ENCODE data around the gene DTNBP1. TPM values are rescaled to one million over a fixed set of nuclear protein-coding genes. Genes with fewer than 3 reads are reported as not detected.

The DTNBP1 gene
- polyA plus RNA-seq, 1 experiment, result 19.1 TPM

DNA sequence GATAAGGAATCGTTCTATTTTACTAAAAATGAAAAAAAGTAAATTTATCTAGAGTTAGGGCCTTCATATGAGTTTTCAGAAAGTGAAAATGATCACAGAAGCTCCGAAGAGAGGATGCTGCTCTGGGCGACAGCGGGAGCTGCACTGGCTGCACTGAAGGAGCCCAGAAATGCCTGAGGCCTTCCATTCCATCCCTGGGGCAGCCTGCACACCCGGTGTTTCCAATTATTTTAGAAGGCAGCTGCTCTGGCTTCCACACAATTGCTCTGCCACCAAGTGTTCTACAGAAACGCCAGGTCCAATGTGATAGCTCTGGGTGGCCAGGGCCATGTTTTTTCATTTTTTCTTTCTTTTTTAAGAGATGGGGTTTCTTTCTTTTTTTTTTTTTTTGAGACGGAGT is 3.6 kb downstream of the DTNBP1 start:
- DNase-seq (ENCODE audit: low read depth), result no peak
- CTCF ChIA-PET, result interaction anchor here (1.2 kb wide), 1 partner anchor 547 kb away, joined by 3 read pairs; no protein-coding TSS in a partner anchor
- POLR2A ChIA-PET, result no interaction called here

DNA sequence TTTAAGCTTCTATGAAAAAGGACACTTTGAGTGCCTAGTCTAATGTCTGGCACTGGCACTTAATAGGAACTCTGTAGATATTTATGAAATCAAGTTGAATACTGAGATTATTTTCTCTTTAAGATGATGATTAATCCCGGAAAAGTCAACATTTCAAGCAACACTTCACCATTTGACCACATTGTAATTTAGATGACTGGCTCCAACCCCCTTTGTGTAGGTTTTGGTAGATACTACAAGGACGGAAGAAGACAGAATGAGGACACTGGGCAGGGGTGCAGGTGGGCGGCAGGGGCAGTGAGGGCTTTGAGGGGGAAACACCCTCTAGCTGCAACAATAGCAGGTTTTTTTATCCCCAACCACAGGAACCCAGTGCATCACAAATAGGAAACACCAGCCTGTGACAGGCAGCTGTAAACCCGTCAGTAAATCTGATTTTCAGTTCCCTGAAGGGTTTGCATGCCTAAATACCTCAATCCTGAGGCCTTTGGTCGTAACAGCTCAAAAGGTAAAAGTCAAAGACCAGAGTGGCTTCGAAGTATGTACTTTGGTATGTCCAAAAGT is 4.6 kb downstream of the DTNBP1 start:
- ChIA-PET CTCF (interaction anchor here (1.2 kb wide), 1 partner anchor 548 kb away, joined by 3 read pairs; no protein-coding TSS in a partner anchor), POLR2A (no interaction called here)
- Histone ChIP-seq H3K4me3 (ENCODE audit: low read depth, low read length) (no peak overlapping the region), H3K36me3 (ENCODE audit: control insufficient read depth, insufficient read depth, low read length) (no peaks in the 10 kb centered on the region), H3K27me3 (ENCODE audit: control insufficient read depth, insufficient read depth, low read length) (no peaks in the 10 kb centered on the region)
- TF ChIP-seq, protein P1, sequence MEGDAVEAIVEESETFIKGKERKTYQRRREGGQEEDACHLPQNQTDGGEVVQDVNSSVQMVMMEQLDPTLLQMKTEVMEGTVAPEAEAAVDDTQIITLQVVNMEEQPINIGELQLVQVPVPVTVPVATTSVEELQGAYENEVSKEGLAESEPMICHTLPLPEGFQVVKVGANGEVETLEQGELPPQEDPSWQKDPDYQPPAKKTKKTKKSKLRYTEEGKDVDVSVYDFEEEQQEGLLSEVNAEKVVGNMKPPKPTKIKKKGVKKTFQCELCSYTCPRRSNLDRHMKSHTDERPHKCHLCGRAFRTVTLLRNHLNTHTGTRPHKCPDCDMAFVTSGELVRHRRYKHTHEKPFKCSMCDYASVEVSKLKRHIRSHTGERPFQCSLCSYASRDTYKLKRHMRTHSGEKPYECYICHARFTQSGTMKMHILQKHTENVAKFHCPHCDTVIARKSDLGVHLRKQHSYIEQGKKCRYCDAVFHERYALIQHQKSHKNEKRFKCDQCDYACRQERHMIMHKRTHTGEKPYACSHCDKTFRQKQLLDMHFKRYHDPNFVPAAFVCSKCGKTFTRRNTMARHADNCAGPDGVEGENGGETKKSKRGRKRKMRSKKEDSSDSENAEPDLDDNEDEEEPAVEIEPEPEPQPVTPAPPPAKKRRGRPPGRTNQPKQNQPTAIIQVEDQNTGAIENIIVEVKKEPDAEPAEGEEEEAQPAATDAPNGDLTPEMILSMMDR (IDR thresholded peaks at IDR 0.05; ENCODE audit: insufficient read depth, low read depth, low read length), result no peak
- DNase-seq (ENCODE audit: low read depth), result no peak

More for the DNA sequence above, 3.6 kb downstream of the DTNBP1 start:
- no peaks in the 10 kb centered on the region for H3K27me3 ChIP-seq (ENCODE audit: control insufficient read depth, insufficient read depth, low read length)
- H3K4me3 ChIP-seq (ENCODE audit: low read depth, low read length), result no peak overlapping the region
- no peaks in the 10 kb centered on the region for H3K36me3 ChIP-seq (ENCODE audit: control insufficient read depth, insufficient read depth, low read length)
- TF ChIP-seq, protein P1 (IDR thresholded peaks at IDR 0.05; ENCODE audit: insufficient read depth, low read depth, low read length), result no peak

GRCh38 chr6:15657290-15657689 is 5.5 kb downstream of the DTNBP1 start:
- Histone ChIP-seq H3K27me3 (ENCODE audit: control insufficient read depth, insufficient read depth, low read length) (no peaks in the 10 kb centered on the region), H3K36me3 (ENCODE audit: control insufficient read depth, insufficient read depth, low read length) (no peaks in the 10 kb centered on the region), H3K4me3 (ENCODE audit: low read depth, low read length) (no peak overlapping the region)
- TF ChIP-seq, protein P1 (IDR thresholded peaks at IDR 0.05; ENCODE audit: insufficient read depth, low read depth, low read length), result no peak
- CTCF ChIA-PET, result no interaction called here
- DNase-seq (ENCODE audit: low read depth), result no peak
- POLR2A ChIA-PET, result no interaction called here

DNA sequence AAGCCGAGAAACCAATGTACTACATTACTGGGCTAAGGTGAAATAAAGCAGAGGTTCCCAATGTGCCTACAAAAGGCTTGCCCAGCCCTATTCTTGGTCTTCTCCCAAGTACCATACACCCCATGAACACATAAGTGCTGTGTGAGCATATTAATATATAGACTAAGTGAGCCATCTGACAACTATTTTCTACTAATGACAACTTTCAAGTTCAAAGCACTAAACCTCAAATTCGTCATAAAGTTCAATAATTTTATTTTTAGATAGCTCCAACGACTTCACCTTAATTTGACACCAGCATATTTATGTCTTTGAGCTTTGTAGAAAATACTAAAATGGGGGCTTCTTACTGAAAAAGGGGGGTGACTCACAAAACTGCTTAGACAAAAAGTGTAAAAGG is 6.7 kb downstream of the DTNBP1 start:
- ChIA-PET CTCF (interaction anchor here (0.7 kb wide), 1 partner anchor 9 kb away, joined by 3 read pairs; no protein-coding TSS in a partner anchor), POLR2A (no interaction called here)
- H3K27me3 ChIP-seq (ENCODE audit: control insufficient read depth, insufficient read depth, low read length), result no peaks in the 10 kb centered on the region

GRCh38 chr6:15654250-15654649 is 8.6 kb downstream of the DTNBP1 start:
- Histone ChIP-seq H3K36me3 (ENCODE audit: control insufficient read depth, insufficient read depth, low read length) (no peaks in the 10 kb centered on the region), H3K4me3 (ENCODE audit: low read depth, low read length) (no peak overlapping the region), H3K27me3 (ENCODE audit: control insufficient read depth, insufficient read depth, low read length) (no peaks in the 10 kb centered on the region)
- ChIA-PET CTCF (no interaction called here), POLR2A (no interaction called here)
- TF ChIP-seq, protein P1 (IDR thresholded peaks at IDR 0.05; ENCODE audit: insufficient read depth, low read depth, low read length), result no peak
- DNase-seq (ENCODE audit: low read depth), result no peak

More for the DNA sequence above, 6.7 kb downstream of the DTNBP1 start:
- DNase-seq (ENCODE audit: low read depth), result no peak
- Histone ChIP-seq H3K4me3 (ENCODE audit: low read depth, low read length) (no peak overlapping the region), H3K36me3 (ENCODE audit: control insufficient read depth, insufficient read depth, low read length) (no peaks in the 10 kb centered on the region)
- TF ChIP-seq, protein P1 (IDR thresholded peaks at IDR 0.05; ENCODE audit: insufficient read depth, low read depth, low read length), result no peak

All from BJ (cell line).